IMR-90 (cell line): ENCODE measurements around the gene PTPN5. TPM values are rescaled to one million over a fixed set of nuclear protein-coding genes. Genes with fewer than 3 reads are reported as not detected.

Source experiments
- ATAC-seq: fragments of 200-7000 bp; cut with Tn5 transposase; 2 replicates; pipeline ENCODE4 v1.9.1; 2020; ENCODE audit warnings: low read depth, mild to moderate bottlenecking, moderate library complexity
- BruUV-seq: library from RNA; stranded (reverse); fragments of 400-500 nt; replicated peaks from 2 replicates; lab custom pipeline; 2021; lab: Mats Ljungman, UMichigan
- CTCF ChIA-PET: fragments of 300-600 bp; formaldehyde crosslinking; extraction: SDS; loops from one replicate; lab custom pipeline; 2021; ENCODE audit warnings: antibody characterized with exemption; lab: Yijun Ruan, JAX
- POLR2A ChIA-PET: fragments of 300-600 bp; sonication (Branson Sonifier 250); formaldehyde crosslinking; loops from one replicate; lab custom pipeline; 2022; ENCODE audit warnings: antibody characterized with exemption; ENCODE audit not compliant: unreplicated experiment; lab: Charles Lee
- DNase-seq: peaks from one replicate; pipeline ENCODE4 v3.0.0; 2013
- H2AFZ ChIP-seq: replicated peaks from 2 replicates; pipeline ENCODE3; 2013; ENCODE audit warnings: low read length, mild to moderate bottlenecking; ENCODE audit not compliant: poor library complexity
- H2AK5ac ChIP-seq: 2 replicates; pipeline ENCODE4 v1.6.1; 2013; ENCODE audit warnings: low read depth, low read length, inconsistent platforms
- H2AK9ac ChIP-seq: replicated peaks from 2 replicates; pipeline ENCODE3; 2013; ENCODE audit warnings: mild to moderate bottlenecking, low read depth, low read length, moderate library complexity; ENCODE audit not compliant: poor library complexity
- H2BK120ac ChIP-seq: 2 replicates; pipeline ENCODE4 v1.6.1; 2013; ENCODE audit warnings: low read depth, low read length, inconsistent platforms
- H2BK15ac ChIP-seq: 3 replicates; pipeline ENCODE4 v1.6.1; 2013; ENCODE audit warnings: low read depth, low read length, inconsistent platforms
- H2BK20ac ChIP-seq: 2 replicates; pipeline ENCODE4 v1.6.1; 2013; ENCODE audit warnings: low read depth, mild to moderate bottlenecking, inconsistent platforms, low read length, moderate library complexity
- H2BK5ac ChIP-seq: 2 replicates; pipeline ENCODE4 v1.6.1; 2013; ENCODE audit warnings: mild to moderate bottlenecking, low read depth, low read length, inconsistent platforms; ENCODE audit not compliant: poor library complexity, severe bottlenecking
- H3K14ac ChIP-seq: replicated peaks from 2 replicates; pipeline ENCODE4 v1.6.1; 2013; ENCODE audit warnings: low read depth, low read length, inconsistent platforms
- H3K18ac ChIP-seq: 2 replicates; pipeline ENCODE4 v1.6.1; 2013; ENCODE audit warnings: low read depth, low read length, control low read depth
- H3K23ac ChIP-seq: 2 replicates; pipeline ENCODE4 v1.6.1; 2013; ENCODE audit warnings: low read depth, low read length, inconsistent platforms
- H3K27ac ChIP-seq: 2 replicates; pipeline ENCODE4 v1.5.1; 2013; ENCODE audit warnings: mild to moderate bottlenecking, control low read depth, low read length; ENCODE audit not compliant: insufficient read depth
- H3K27me3 ChIP-seq: 2 replicates; pipeline ENCODE4 v1.6.1; 2013; ENCODE audit warnings: low read length; ENCODE audit not compliant: control insufficient read depth, insufficient read depth
- H3K36me3 ChIP-seq: 2 replicates; pipeline ENCODE4 v1.6.1; 2013; ENCODE audit warnings: low read length, mixed read lengths; ENCODE audit not compliant: control insufficient read depth, insufficient read depth
- H3K4ac ChIP-seq: 2 replicates; pipeline ENCODE4 v1.6.1; 2013; ENCODE audit warnings: low read depth, low read length, inconsistent platforms
- H3K4me1 ChIP-seq: 2 replicates; pipeline ENCODE4 v1.6.1; 2013; ENCODE audit warnings: low read length, mixed read lengths; ENCODE audit not compliant: control insufficient read depth, insufficient read depth
- H3K4me2 ChIP-seq: 2 replicates; pipeline ENCODE4 v1.6.1; 2013; ENCODE audit warnings: low read depth, mild to moderate bottlenecking, control low read depth, low read length, moderate library complexity
- H3K4me3 ChIP-seq: 2 replicates; pipeline ENCODE4 v1.5.1; 2013; ENCODE audit warnings: low read depth, mild to moderate bottlenecking, control low read depth, low read length, moderate library complexity; ENCODE audit not compliant: insufficient read depth
- H3K56ac ChIP-seq: 2 replicates; pipeline ENCODE4 v1.6.1; 2013; ENCODE audit warnings: low read length, inconsistent platforms; ENCODE audit not compliant: insufficient read depth; ENCODE audit errors: extremely low read depth
- H3K79me1 ChIP-seq, 2 experiments: 2 replicates each; pipeline ENCODE4 v1.6.1; 2013; ENCODE audit warnings: low read length in 2 of 2, inconsistent platforms in 1 of 2, low read depth in 1 of 2
- H3K9ac ChIP-seq: 2 replicates; pipeline ENCODE4 v1.6.1; 2013; ENCODE audit warnings: low read depth, low read length, control low read depth
- H3K9me1 ChIP-seq: 2 replicates; pipeline ENCODE4 v1.6.1; 2013; ENCODE audit warnings: low read length, inconsistent platforms; ENCODE audit not compliant: insufficient read depth
- H3K9me3 ChIP-seq: 2 replicates; pipeline ENCODE4 v1.6.1; 2013; ENCODE audit warnings: low read length; ENCODE audit not compliant: control insufficient read depth, insufficient read depth
- H4K20me1 ChIP-seq: 2 replicates; pipeline ENCODE4 v1.6.1; 2013; ENCODE audit warnings: low read length, inconsistent platforms; ENCODE audit not compliant: insufficient read depth
- H4K5ac ChIP-seq: 2 replicates; pipeline ENCODE4 v1.6.1; 2013; ENCODE audit warnings: mild to moderate bottlenecking, low read depth, low read length, control low read depth
- H4K8ac ChIP-seq, 2 experiments: 2 replicates each; pipeline ENCODE4 v1.6.1; 2013; ENCODE audit warnings: low read depth in 2 of 2, low read length in 2 of 2, control low read depth in 1 of 2, inconsistent platforms in 1 of 2
- H4K91ac ChIP-seq: 2 replicates; pipeline ENCODE4 v1.6.1; 2013; ENCODE audit warnings: low read depth, low read length, inconsistent platforms; ENCODE audit not compliant: insufficient read depth
- BHLHE40 ChIP-seq: fragments of 150-350 bp; IDR thresholded peaks from 2 replicates; pipeline ENCODE4 v1.6.1; 2016; ENCODE audit warnings: mild to moderate bottlenecking, low read depth, low read length
- CEBPB ChIP-seq: IDR thresholded peaks from 2 replicates; pipeline ENCODE4 v1.6.1; 2012; ENCODE audit warnings: low read depth, low read length, improper control_type of control experiment
- CHD1 ChIP-seq: IDR thresholded peaks from 2 replicates; pipeline ENCODE4 v1.6.1; 2012; ENCODE audit warnings: low read depth, low read length, improper control_type of control experiment
- FOS ChIP-seq: fragments of 150-350 bp; IDR thresholded peaks from 2 replicates; pipeline ENCODE4 v1.6.1; 2016; ENCODE audit warnings: low read depth, low read length
- MAFK ChIP-seq: IDR thresholded peaks from 2 replicates; pipeline ENCODE4 v1.6.1; 2012; ENCODE audit warnings: low read depth, low read length, improper control_type of control experiment
- MAZ ChIP-seq: IDR thresholded peaks from 2 replicates; pipeline ENCODE4 v1.6.1; 2012; ENCODE audit warnings: low read depth, mild to moderate bottlenecking, low read length, improper control_type of control experiment, moderate library complexity, borderline replicate concordance
- NFE2L2 ChIP-seq: fragments of 150-350 bp; IDR thresholded peaks from 2 replicates; pipeline ENCODE4 v1.6.1; 2016; ENCODE audit warnings: low read depth, mild to moderate bottlenecking, low read length
- POLR2A ChIP-seq: IDR thresholded peaks from 2 replicates; pipeline ENCODE4 v1.6.1; 2012; ENCODE audit warnings: mild to moderate bottlenecking, low read depth, low read length
- RCOR1 ChIP-seq: IDR thresholded peaks from 2 replicates; pipeline ENCODE4 v1.6.1; 2012; ENCODE audit warnings: mild to moderate bottlenecking, low read length, improper control_type of control experiment; ENCODE audit not compliant: insufficient replicate concordance
- SMC3 ChIP-seq: fragments of 150-350 bp; IDR thresholded peaks from 2 replicates; pipeline ENCODE4 v1.6.1; 2016; ENCODE audit warnings: low read depth, mild to moderate bottlenecking, antibody characterized with exemption, low read length, moderate library complexity
- WGBS, 2 experiments: methylation state at CpG; one replicate each; pipeline versions ENCODE4 v1.1.5 to v1.1.7; 2013; ENCODE audit warnings: missing lambda C conversion rate in 2 of 2; ENCODE audit not compliant: insufficient read length in 1 of 2; ENCODE audit errors: extremely low coverage in 2 of 2; 5-methylcytosine and 5-hydroxymethylcytosine counted together
- dilution Hi-C: fragments of 300-500 bp; cut with HindIII; formaldehyde crosslinking; loops from one replicate; pipeline ENCODE4 v1.14.3; 2018; ENCODE audit warnings: low sequenced_read_pairs; ENCODE audit not compliant: unreplicated experiment
- in situ Hi-C: fragments of 300-500 bp; cut with MboI; formaldehyde crosslinking; loops from 3 replicates; pipeline ENCODE4 v1.14.3; 2019; ENCODE audit warnings: low sequenced_read_pairs, inconsistent platforms, mixed read lengths
- intact Hi-C: fragments of 100-400 bp; cut with micrococcal nuclease; formaldehyde crosslinking; loops from 2 replicates; pipeline ENCODE4 v1.10.0; 2022
- polyA plus RNA-seq, 3 experiments: library from polyadenylated mRNA; depleted of rRNA; stranded (reverse); fragments of >200 nt; gene quantifications; 2 replicates each; pipeline ENCODE4 v1.2.3, GENCODE V29; 2012; ENCODE audit warnings: low replicate concordance in 1 of 3
- total RNA-seq: library from RNA; depleted of rRNA; stranded (reverse); fragments of >200 nt; gene quantifications from 2 replicates; pipeline ENCODE4 v1.2.3, GENCODE V29; 2012
- TF ChIP-seq, protein P1 (sequence below): fragments of 150-350 bp; IDR thresholded peaks from 2 replicates; pipeline ENCODE4 v1.6.1; 2016; ENCODE audit warnings: low read depth, mild to moderate bottlenecking, low read length, moderate library complexity, borderline replicate concordance
- TF ChIP-seq, protein P2 (sequence below): fragments of 150-350 bp; IDR thresholded peaks from 2 replicates; pipeline ENCODE4 v1.6.1; 2017; ENCODE audit warnings: mild to moderate bottlenecking, antibody characterized with exemption, low read length, low read depth

Gene PTPN5
- total and polyA plus RNA-seq, 2 of the 4 experiments (the other 2 are of a cell fraction), result not detected

GRCh38 chr11:18750944-18751343 is 40.7 kb downstream of the PTPN5 start:
- Histone ChIP-seq H4K91ac (no peak overlapping the region), H3K4me3 (no peak overlapping the region), H3K56ac (no peak overlapping the region; the same call in 1 of the 2 replicates), H3K4me2 (no peak overlapping the region), H3K14ac (no peak overlapping the region), H2BK5ac (no peak overlapping the region), H3K9me1 (peaks cover 6% of the 10 kb centered on the region; the same call in 1 of the 2 replicates), H3K4me1 (peaks cover 5% of the 10 kb centered on the region), H3K27ac (no peak overlapping the region), H3K18ac (no peak overlapping the region), H2BK20ac (no peak overlapping the region), H3K36me3 (no peaks in the 10 kb centered on the region), H2BK15ac (no peak overlapping the region), H2AK9ac (no peak overlapping the region), H3K79me1 (no peaks in the 10 kb centered on the region), H3K23ac (no peak overlapping the region), H3K9ac (no peak overlapping the region), H4K5ac (no peak overlapping the region), H2AFZ (no peak overlapping the region), H4K8ac (no peak overlapping the region), H2BK120ac (no peak overlapping the region), H2AK5ac (no peak overlapping the region), H3K9me3 (no peaks in the 10 kb centered on the region), H4K20me1 (no peaks in the 10 kb centered on the region), H3K27me3 (no peaks in the 10 kb centered on the region; the same call in 1 of the 2 replicates), H3K4ac (no peak overlapping the region)
- WGBS, 2 experiments, result no CpG with 5 or more reads among the region's 3 CpGs
- ATAC-seq (no peak), DNase-seq (no peak)
- CTCF ChIA-PET, result no interaction called here
- in situ Hi-C loops, result no loop called here
- TF ChIP-seq, protein P1, sequence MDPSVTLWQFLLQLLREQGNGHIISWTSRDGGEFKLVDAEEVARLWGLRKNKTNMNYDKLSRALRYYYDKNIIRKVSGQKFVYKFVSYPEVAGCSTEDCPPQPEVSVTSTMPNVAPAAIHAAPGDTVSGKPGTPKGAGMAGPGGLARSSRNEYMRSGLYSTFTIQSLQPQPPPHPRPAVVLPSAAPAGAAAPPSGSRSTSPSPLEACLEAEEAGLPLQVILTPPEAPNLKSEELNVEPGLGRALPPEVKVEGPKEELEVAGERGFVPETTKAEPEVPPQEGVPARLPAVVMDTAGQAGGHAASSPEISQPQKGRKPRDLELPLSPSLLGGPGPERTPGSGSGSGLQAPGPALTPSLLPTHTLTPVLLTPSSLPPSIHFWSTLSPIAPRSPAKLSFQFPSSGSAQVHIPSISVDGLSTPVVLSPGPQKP, result no peak
- TF ChIP-seq CEBPB, result no peak
- TF ChIP-seq NFE2L2, result no peak
- TF ChIP-seq RCOR1, result no peak
- TF ChIP-seq MAZ, result no peak
- no peak for TF ChIP-seq MAFK
- no peak for TF ChIP-seq SMC3
- TF ChIP-seq POLR2A, result no peak
- TF ChIP-seq BHLHE40, result no peak
- TF ChIP-seq, protein P2, sequence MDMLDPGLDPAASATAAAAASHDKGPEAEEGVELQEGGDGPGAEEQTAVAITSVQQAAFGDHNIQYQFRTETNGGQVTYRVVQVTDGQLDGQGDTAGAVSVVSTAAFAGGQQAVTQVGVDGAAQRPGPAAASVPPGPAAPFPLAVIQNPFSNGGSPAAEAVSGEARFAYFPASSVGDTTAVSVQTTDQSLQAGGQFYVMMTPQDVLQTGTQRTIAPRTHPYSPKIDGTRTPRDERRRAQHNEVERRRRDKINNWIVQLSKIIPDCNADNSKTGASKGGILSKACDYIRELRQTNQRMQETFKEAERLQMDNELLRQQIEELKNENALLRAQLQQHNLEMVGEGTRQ, result no peak
- TF ChIP-seq CHD1, result no peak
- TF ChIP-seq FOS, result no peak
- intact Hi-C loops, result no loop called here
- POLR2A ChIA-PET, result no interaction called here
- no TSS peak for BruUV-seq
- dilution Hi-C loops, result no loop called here
